ENCODE results near the gene VASH1. TPM values are rescaled to one million over a fixed set of nuclear protein-coding genes. Genes with fewer than 3 reads are reported as not detected.

VASH1 gene
- total RNA-seq, 1 experiment from 2014 or later = 1.4 TPM

GRCh38 chr14:76756371-76756750 is 4.9 kb upstream of the VASH1 start:
- H3K36me3 Mint-ChIP-seq (ENCODE audit: insufficient read depth, unreplicated experiment) = peaks cover 4% of the 10 kb centered on the region
- no peak overlapping the region for H3K4me3 Mint-ChIP-seq (ENCODE audit: low read depth, unreplicated experiment)
- no peaks in the 10 kb centered on the region for H3K9me3 Mint-ChIP-seq (ENCODE audit: low read depth, unreplicated experiment)
- intact Hi-C loops (cut with micrococcal nuclease; ENCODE audit: unreplicated experiment) = no loop called here
- TF ChIP-seq CTCF (IDR thresholded peaks at IDR 0.05; ENCODE audit: unreplicated experiment) = no peak
- CTCF ChIA-PET = interaction anchor here (0.6 kb wide), 1 partner anchor 45 kb away, joined by 3 read pairs; no protein-coding TSS in a partner anchor
- DNase-seq = no peak
- BruUV-seq (replicated peaks) = no TSS peak
- no peaks in the 10 kb centered on the region for H3K4me1 Mint-ChIP-seq (ENCODE audit: low read depth, unreplicated experiment)
- peaks cover 84% of the 10 kb centered on the region for H3K27me3 Mint-ChIP-seq (ENCODE audit: unreplicated experiment)
- no peak overlapping the region for H3K27ac Mint-ChIP-seq (ENCODE audit: unreplicated experiment)

GRCh38 chr14:76759589-76759988 is 1.7 kb upstream of the VASH1 start:
- Mint-ChIP-seq H3K9me3 (ENCODE audit: low read depth, unreplicated experiment) (no peaks in the 10 kb centered on the region), H3K4me1 (ENCODE audit: low read depth, unreplicated experiment) (no peaks in the 10 kb centered on the region), H3K27me3 (ENCODE audit: unreplicated experiment) (peaks cover 90% of the 10 kb centered on the region), H3K36me3 (ENCODE audit: insufficient read depth, unreplicated experiment) (peaks cover 12% of the 10 kb centered on the region), H3K4me3 (ENCODE audit: low read depth, unreplicated experiment) (no peak overlapping the region), H3K27ac (ENCODE audit: unreplicated experiment) (no peak overlapping the region)
- intact Hi-C loops (cut with micrococcal nuclease; ENCODE audit: unreplicated experiment) = no loop called here
- TF ChIP-seq CTCF (IDR thresholded peaks at IDR 0.05; ENCODE audit: unreplicated experiment) = no peak
- DNase-seq = no peak
- CTCF ChIA-PET = no interaction called here
- no TSS peak for BruUV-seq (replicated peaks)

- intact Hi-C loops (cut with micrococcal nuclease; ENCODE audit: unreplicated experiment) = no loop called here
- Mint-ChIP-seq H3K27ac (ENCODE audit: unreplicated experiment) (no peak overlapping the region), H3K36me3 (ENCODE audit: insufficient read depth, unreplicated experiment) (peaks cover 12% of the 10 kb centered on the region), H3K4me1 (ENCODE audit: low read depth, unreplicated experiment) (no peaks in the 10 kb centered on the region), H3K27me3 (ENCODE audit: unreplicated experiment) (peaks cover 90% of the 10 kb centered on the region), H3K4me3 (ENCODE audit: low read depth, unreplicated experiment) (peak overlapping the region; percentile 67), H3K9me3 (ENCODE audit: low read depth, unreplicated experiment) (no peaks in the 10 kb centered on the region)
- CTCF ChIA-PET = no interaction called here
- TF ChIP-seq CTCF (IDR thresholded peaks at IDR 0.05; ENCODE audit: unreplicated experiment) = no peak
- no TSS peak for BruUV-seq (replicated peaks)
- DNase-seq = no peak
These were observed 735 bp upstream of the VASH1 start for GRCh38 chr14:76760331-76761135.

GRCh38 chr14:76761960-76762410 is 717 bp downstream of the VASH1 start:
- H3K36me3 Mint-ChIP-seq (ENCODE audit: insufficient read depth, unreplicated experiment) = peaks cover 12% of the 10 kb centered on the region
- no peaks in the 10 kb centered on the region for H3K9me3 Mint-ChIP-seq (ENCODE audit: low read depth, unreplicated experiment)
- no peak overlapping the region for H3K27ac Mint-ChIP-seq (ENCODE audit: unreplicated experiment)
- BruUV-seq (replicated peaks) = no TSS peak
- no peak for TF ChIP-seq CTCF (IDR thresholded peaks at IDR 0.05; ENCODE audit: unreplicated experiment)
- no peak for DNase-seq
- H3K4me3 Mint-ChIP-seq (ENCODE audit: low read depth, unreplicated experiment) = peak overlapping the region; percentile 67
- intact Hi-C loops (cut with micrococcal nuclease; ENCODE audit: unreplicated experiment) = no loop called here
- CTCF ChIA-PET = no interaction called here
- peaks cover 80% of the 10 kb centered on the region for H3K27me3 Mint-ChIP-seq (ENCODE audit: unreplicated experiment)
- no peaks in the 10 kb centered on the region for H3K4me1 Mint-ChIP-seq (ENCODE audit: low read depth, unreplicated experiment)
